A549 (cell line): ENCODE data around the gene UBE2G2. TPM values are rescaled to one million over a fixed set of nuclear protein-coding genes. Genes with fewer than 3 reads are reported as not detected.

ENCODE experiments used
- ATAC-seq, 2 experiments: fragments of 200-7000 bp in 1 of 2; fragments of >200 bp in 1 of 2; cut with Nextera tagmentation in 1 of 2; cut with Tn5 transposase in 1 of 2; 3 replicates each; pipeline versions ENCODE4 v1.8.0 to v1.9.1; 2018 to 2020; ENCODE audit warnings: mild to moderate bottlenecking in 1 of 2, moderate library complexity in 1 of 2
- CTCF ChIA-PET: fragments of 300-600 bp; sonication (Branson Sonifier 250); formaldehyde crosslinking; extraction: SDS; loops from one replicate; lab custom pipeline; 2021; ENCODE audit warnings: antibody characterized with exemption, inconsistent platforms; lab: Yijun Ruan, JAX
- POLR2A ChIA-PET: fragments of 350-600 bp; formaldehyde crosslinking; extraction: SDS; loops from one replicate; lab custom pipeline; 2021; ENCODE audit warnings: antibody characterized with exemption, inconsistent platforms; lab: Yijun Ruan, JAX
- DNase-seq, 2 experiments: peaks; one replicate each; pipeline versions ENCODE4 v3.0.0 to v3.0.0-alpha.2; 2011 to 2016; ENCODE audit warnings: low read depth in 1 of 2, low spot score in 1 of 2
- FAIRE-seq: peaks from 2 replicates; lab custom pipeline; 2011; peaks lifted over from hg19 to GRCh38; lab: Jason Lieb, UNC
- H3K27ac ChIP-seq, 2 experiments: fragments of >200 bp; sonication (Bioruptor Twin); formaldehyde crosslinking; 3 replicates each; pipeline ENCODE4 v1.5.1; 2016 to 2017
- H3K4me1 ChIP-seq: fragments of >200 bp; sonication (Bioruptor Twin); formaldehyde crosslinking; 3 replicates; pipeline ENCODE4 v1.6.1; 2016
- H3K4me2 ChIP-seq: fragments of >200 bp; sonication (Bioruptor Twin); formaldehyde crosslinking; 3 replicates; pipeline ENCODE4 v1.6.1; 2016
- H3K4me3 ChIP-seq: fragments of >200 bp; sonication (Bioruptor Twin); formaldehyde crosslinking; 3 replicates; pipeline ENCODE4 v1.5.1; 2016
- H3K9me3 ChIP-seq: fragments of >200 bp; sonication (Bioruptor Twin); formaldehyde crosslinking; 3 replicates; pipeline ENCODE4 v1.6.1; 2016
- CBX2 ChIP-seq: fragments of 200-600 bp; sonication (generic); IDR thresholded peaks from 2 replicates; pipeline ENCODE4 v1.6.1; 2016; ENCODE audit warnings: low read depth, mild to moderate bottlenecking, borderline replicate concordance
- CBX8 ChIP-seq: fragments of 200-600 bp; sonication (generic); IDR thresholded peaks from 2 replicates; pipeline ENCODE4 v1.6.1; 2016
- CHD4 ChIP-seq: fragments of 200-600 bp; sonication (generic); IDR thresholded peaks from 2 replicates; pipeline ENCODE4 v1.6.1; 2016; ENCODE audit warnings: antibody characterized with exemption, mild to moderate bottlenecking, borderline replicate concordance
- EP300 ChIP-seq, 2 experiments: fragments of >200 bp; sonication (Bioruptor Twin); formaldehyde crosslinking; IDR thresholded peaks; 2 replicates in 1 of 2; 3 replicates in 1 of 2; pipeline ENCODE4 v1.6.1; 2016 to 2017
- HEYL ChIP-seq: fragments of 250-450 bp; sonication (Bioruptor Pico); IDR thresholded peaks from 2 replicates; pipeline ENCODE4 v1.8.0; 2021; ENCODE audit warnings: mild to moderate bottlenecking, moderate library complexity
- HMGXB4 ChIP-seq: fragments of 250-450 bp; sonication (Bioruptor Pico); IDR thresholded peaks from 2 replicates; pipeline ENCODE4 v1.5.0; 2021; ENCODE audit warnings: mild to moderate bottlenecking, moderate library complexity, borderline replicate concordance
- HOXB13 ChIP-seq: fragments of 250-450 bp; sonication (Bioruptor Pico); IDR thresholded peaks from 2 replicates; pipeline ENCODE4 v1.5.0; 2020; ENCODE audit warnings: low read depth, mild to moderate bottlenecking, moderate library complexity
- JUN ChIP-seq, 2 experiments: fragments of >200 bp; sonication (Bioruptor Twin); formaldehyde crosslinking; IDR thresholded peaks; 2 replicates in 1 of 2; 3 replicates in 1 of 2; pipeline ENCODE4 v1.6.1; 2016 to 2017
- JUNB ChIP-seq: fragments of >200 bp; sonication (Bioruptor Twin); formaldehyde crosslinking; IDR thresholded peaks from 2 replicates; pipeline ENCODE4 v1.6.1; 2016
- KDM5A ChIP-seq: fragments of 200-600 bp; sonication (generic); IDR thresholded peaks from 2 replicates; pipeline ENCODE4 v1.6.1; 2016; ENCODE audit warnings: antibody characterized with exemption, mild to moderate bottlenecking
- MAFK ChIP-seq: fragments of 450-650 bp; IDR thresholded peaks from 2 replicates; pipeline ENCODE4 v1.6.1; 2014; ENCODE audit not compliant: partially characterized antibody
- NR3C1 ChIP-seq: fragments of >200 bp; sonication (Bioruptor Twin); formaldehyde crosslinking; IDR thresholded peaks from 3 replicates; pipeline ENCODE4 v1.6.1; 2017
- POLR2A ChIP-seq: IDR thresholded peaks from 2 replicates; pipeline ENCODE4 v1.6.1; 2012; ENCODE audit warnings: mild to moderate bottlenecking, low read length
- RAD21 ChIP-seq, 2 experiments: fragments of >200 bp in 1 of 2; sonication (Bioruptor Twin) in 1 of 2; formaldehyde crosslinking in 1 of 2; IDR thresholded peaks in 1 of 2; conservative IDR thresholded peaks in 1 of 2; 2 replicates in 1 of 2; 3 replicates in 1 of 2; pipeline ENCODE4 v1.6.1; 2012 to 2018; ENCODE audit warnings: inconsistent platforms in 1 of 2
- RFX5 ChIP-seq: fragments of 450-650 bp; IDR thresholded peaks from 2 replicates; pipeline ENCODE4 v1.7.1; 2014; ENCODE audit warnings: antibody characterized with exemption, mild to moderate bottlenecking, moderate library complexity
- SMC3 ChIP-seq: fragments of >200 bp; sonication (Bioruptor Twin); formaldehyde crosslinking; IDR thresholded peaks from 3 replicates; pipeline ENCODE4 v1.6.1; 2018; ENCODE audit warnings: inconsistent platforms
- TP53 ChIP-seq: fragments of 250-450 bp; sonication (Bioruptor Pico); IDR thresholded peaks from 2 replicates; pipeline ENCODE4 v1.5.0; 2021; ENCODE audit warnings: mild to moderate bottlenecking, moderate library complexity
- ZFP36 ChIP-seq: fragments of 450-650 bp; IDR thresholded peaks from 2 replicates; pipeline ENCODE4 v1.6.1; 2014; ENCODE audit warnings: borderline replicate concordance; ENCODE audit not compliant: partially characterized antibody
- ZSCAN20 ChIP-seq: fragments of 250-450 bp; sonication (Bioruptor Pico); IDR thresholded peaks from 2 replicates; pipeline ENCODE4 v1.8.0; 2022; ENCODE audit warnings: mild to moderate bottlenecking, moderate library complexity
- WGBS: methylation state at CpG from one replicate; pipeline ENCODE4 v1.1.6; 2017; ENCODE audit errors: missing lambda C conversion rate; 5-methylcytosine and 5-hydroxymethylcytosine counted together
- polyA plus RNA-seq, 4 experiments: library from polyadenylated mRNA; depleted of rRNA in 3 of 4; stranded (reverse); fragments of >200 nt; fragmentation: RNase III in 1 of 4; extraction: RNeasy Plus Mini Kit Qiagen cat#74134 plus additional on column Dnase treatment in 1 of 4; gene quantifications; 2 replicates in 3 of 4; 3 replicates in 1 of 4; pipeline ENCODE4 v1.2.3, GENCODE V29; 2011 to 2017
- TF ChIP-seq, protein P1 (sequence below): IDR thresholded peaks from 2 replicates; pipeline ENCODE4 v1.6.1; 2012
- TF ChIP-seq, protein P2 (sequence below): fragments of 250-450 bp; sonication (Bioruptor Pico); IDR thresholded peaks from 2 replicates; pipeline ENCODE4 v1.5.0; 2020; ENCODE audit warnings: low read depth, mild to moderate bottlenecking, moderate library complexity
- TF ChIP-seq, protein P3 (sequence below): fragments of 450-650 bp; IDR thresholded peaks from 2 replicates; pipeline ENCODE4 v1.6.1; 2014; ENCODE audit warnings: antibody characterized with exemption
- TF ChIP-seq, protein P4 (sequence below): fragments of >200 bp; sonication (Bioruptor Twin); formaldehyde crosslinking; IDR thresholded peaks from 2 replicates; pipeline ENCODE4 v1.6.1; 2016
- TF ChIP-seq, protein P5 (sequence below): fragments of >200 bp; sonication (Bioruptor Twin); formaldehyde crosslinking; IDR thresholded peaks from 3 replicates; pipeline ENCODE4 v1.5.1; 2016

The UBE2G2 gene
- polyA plus RNA-seq, 2 of the 4 experiments (the other 2 are of a cell fraction), result 56.9 to 68.2 TPM

- no peak for DNase-seq
- ATAC-seq, result no peak
- no peak for TF ChIP-seq RFX5
- TF ChIP-seq ZFP36, result no peak
- no peak for TF ChIP-seq HEYL (CRISPR knock-in tag)
- no peak for TF ChIP-seq CBX8
- TF ChIP-seq ZSCAN20 (CRISPR knock-in tag), result no peak
- TF ChIP-seq CBX2, result no peak
- no peak for TF ChIP-seq POLR2A
- TF ChIP-seq, protein P1, sequence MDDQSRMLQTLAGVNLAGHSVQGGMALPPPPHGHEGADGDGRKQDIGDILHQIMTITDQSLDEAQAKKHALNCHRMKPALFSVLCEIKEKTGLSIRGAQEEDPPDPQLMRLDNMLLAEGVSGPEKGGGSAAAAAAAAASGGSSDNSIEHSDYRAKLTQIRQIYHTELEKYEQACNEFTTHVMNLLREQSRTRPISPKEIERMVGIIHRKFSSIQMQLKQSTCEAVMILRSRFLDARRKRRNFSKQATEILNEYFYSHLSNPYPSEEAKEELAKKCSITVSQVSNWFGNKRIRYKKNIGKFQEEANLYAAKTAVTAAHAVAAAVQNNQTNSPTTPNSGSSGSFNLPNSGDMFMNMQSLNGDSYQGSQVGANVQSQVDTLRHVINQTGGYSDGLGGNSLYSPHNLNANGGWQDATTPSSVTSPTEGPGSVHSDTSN, result no peak
- TF ChIP-seq, protein P2, sequence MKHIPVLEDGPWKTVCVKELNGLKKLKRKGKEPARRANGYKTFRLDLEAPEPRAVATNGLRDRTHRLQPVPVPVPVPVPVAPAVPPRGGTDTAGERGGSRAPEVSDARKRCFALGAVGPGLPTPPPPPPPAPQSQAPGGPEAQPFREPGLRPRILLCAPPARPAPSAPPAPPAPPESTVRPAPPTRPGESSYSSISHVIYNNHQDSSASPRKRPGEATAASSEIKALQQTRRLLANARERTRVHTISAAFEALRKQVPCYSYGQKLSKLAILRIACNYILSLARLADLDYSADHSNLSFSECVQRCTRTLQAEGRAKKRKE, result no peak
- no peak for TF ChIP-seq TP53
- TF ChIP-seq, protein P3, sequence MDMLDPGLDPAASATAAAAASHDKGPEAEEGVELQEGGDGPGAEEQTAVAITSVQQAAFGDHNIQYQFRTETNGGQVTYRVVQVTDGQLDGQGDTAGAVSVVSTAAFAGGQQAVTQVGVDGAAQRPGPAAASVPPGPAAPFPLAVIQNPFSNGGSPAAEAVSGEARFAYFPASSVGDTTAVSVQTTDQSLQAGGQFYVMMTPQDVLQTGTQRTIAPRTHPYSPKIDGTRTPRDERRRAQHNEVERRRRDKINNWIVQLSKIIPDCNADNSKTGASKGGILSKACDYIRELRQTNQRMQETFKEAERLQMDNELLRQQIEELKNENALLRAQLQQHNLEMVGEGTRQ, result no peak
- no peak for TF ChIP-seq EP300 (IDR thresholded peaks at IDR 0.05)
- TF ChIP-seq, protein P4, sequence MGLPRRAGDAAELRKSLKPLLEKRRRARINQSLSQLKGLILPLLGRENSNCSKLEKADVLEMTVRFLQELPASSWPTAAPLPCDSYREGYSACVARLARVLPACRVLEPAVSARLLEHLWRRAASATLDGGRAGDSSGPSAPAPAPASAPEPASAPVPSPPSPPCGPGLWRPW, result no peak
- no peak for TF ChIP-seq NR3C1
- no peak for TF ChIP-seq HMGXB4
- no peak for TF ChIP-seq JUN (IDR thresholded peaks at IDR 0.05)
- TF ChIP-seq, all 56 proteins: peak for 0
- Histone ChIP-seq H3K4me1 (no peaks in the 10 kb centered on the region), H3K4me2 (no peak overlapping the region), H3K4me3 (no peak overlapping the region), H3K27ac (no peak overlapping the region), H3K9me3 (no peaks in the 10 kb centered on the region)
- ChIA-PET POLR2A (no interaction called here), CTCF (interaction anchor here (1.2 kb wide), 2 partner anchors 12 to 45 kb away, joined by 3 to 4 read pairs; no protein-coding TSS in a partner anchor)
- FAIRE-seq, result no peak
- WGBS, result 57% methylated on average over 5 of the region's 16 CpGs
These were observed 53.0 kb downstream of the UBE2G2 start for GRCh38 chr21:44748621-44749020.

DNA sequence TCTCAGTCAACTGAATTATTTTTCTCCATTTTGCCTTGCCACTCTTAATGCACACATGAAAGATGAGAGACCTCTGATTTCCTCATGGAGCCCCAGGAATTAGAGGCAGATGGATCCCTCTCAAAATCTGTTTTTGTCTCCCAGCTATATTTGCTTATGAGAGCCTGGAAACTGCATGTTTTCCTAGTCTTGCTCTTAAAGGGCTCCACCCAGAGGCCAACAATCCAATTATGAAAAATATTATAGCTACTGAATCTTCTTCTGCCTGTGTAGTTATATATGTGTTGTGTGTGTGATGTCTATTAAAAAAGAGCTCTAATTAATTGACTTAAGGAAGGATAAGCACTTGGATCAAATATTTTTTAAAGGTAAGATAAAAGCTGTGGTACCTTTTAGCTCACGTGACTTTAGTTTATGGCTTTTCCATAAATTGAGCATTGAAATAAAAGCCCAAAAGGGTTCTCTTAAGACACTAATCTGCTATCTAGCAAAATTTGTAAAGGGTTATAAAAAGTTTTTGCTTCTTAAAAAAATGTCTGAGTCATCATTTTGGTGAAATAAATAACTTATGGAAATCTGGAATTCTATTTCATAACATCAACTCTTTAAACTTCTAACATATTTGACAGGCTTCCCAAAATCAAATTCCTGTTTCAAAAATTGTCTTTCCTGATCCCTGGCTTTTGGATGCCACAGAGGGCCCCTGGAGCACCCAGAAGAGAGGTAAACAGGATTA is 59.0 kb downstream of the UBE2G2 start:
- ChIA-PET POLR2A (no interaction called here), CTCF (interaction anchor here (0.7 to 1.6 kb wide), 15 partner anchors 9 to 248 kb away, joined by 3 to 10 read pairs (median 4); partner anchors contain the start of genes KRTAP10-5, KRTAP12-1 and TSPEAR)
- no peak overlapping the region for H3K4me3 ChIP-seq
- 37% methylated on average over 1 of the region's 1 CpG for WGBS
- H3K4me1 ChIP-seq, result no peaks in the 10 kb centered on the region
- peak; percentile 55 to 59; a peak in 4 of 5 replicates for TF ChIP-seq RAD21 (conservative IDR thresholded peaks at IDR 0.05 in 1 of 2, IDR thresholded peaks at IDR 0.05 in 1 of 2)
- no peak for TF ChIP-seq CHD4
- no peak for TF ChIP-seq KDM5A
- peak; percentile 60 for TF ChIP-seq MAFK
- TF ChIP-seq HOXB13 (CRISPR knock-in tag), result no peak
- peak; percentile 41; the same call in 2 of the 3 replicates for TF ChIP-seq SMC3
- TF ChIP-seq, protein P5, sequence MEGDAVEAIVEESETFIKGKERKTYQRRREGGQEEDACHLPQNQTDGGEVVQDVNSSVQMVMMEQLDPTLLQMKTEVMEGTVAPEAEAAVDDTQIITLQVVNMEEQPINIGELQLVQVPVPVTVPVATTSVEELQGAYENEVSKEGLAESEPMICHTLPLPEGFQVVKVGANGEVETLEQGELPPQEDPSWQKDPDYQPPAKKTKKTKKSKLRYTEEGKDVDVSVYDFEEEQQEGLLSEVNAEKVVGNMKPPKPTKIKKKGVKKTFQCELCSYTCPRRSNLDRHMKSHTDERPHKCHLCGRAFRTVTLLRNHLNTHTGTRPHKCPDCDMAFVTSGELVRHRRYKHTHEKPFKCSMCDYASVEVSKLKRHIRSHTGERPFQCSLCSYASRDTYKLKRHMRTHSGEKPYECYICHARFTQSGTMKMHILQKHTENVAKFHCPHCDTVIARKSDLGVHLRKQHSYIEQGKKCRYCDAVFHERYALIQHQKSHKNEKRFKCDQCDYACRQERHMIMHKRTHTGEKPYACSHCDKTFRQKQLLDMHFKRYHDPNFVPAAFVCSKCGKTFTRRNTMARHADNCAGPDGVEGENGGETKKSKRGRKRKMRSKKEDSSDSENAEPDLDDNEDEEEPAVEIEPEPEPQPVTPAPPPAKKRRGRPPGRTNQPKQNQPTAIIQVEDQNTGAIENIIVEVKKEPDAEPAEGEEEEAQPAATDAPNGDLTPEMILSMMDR, result peak; percentile 48
- no peak for TF ChIP-seq JUNB
- no peak overlapping the region for H3K4me2 ChIP-seq
- FAIRE-seq, result no peak
- no peaks in the 10 kb centered on the region for H3K9me3 ChIP-seq
- peak in 1 of 2 experiments; percentile 33 for DNase-seq
- ATAC-seq, result no peak
- no peak overlapping the region for H3K27ac ChIP-seq
